ENCODE results near the gene DCST1.

GRCh38 chr1:155092131-155092530 is 58.5 kb downstream of the DCST1 start:
- TF ChIP-seq CTCF (conservative IDR thresholded peaks at IDR 0.05; ENCODE audit: low read depth, low read length) = no peak
- TF ChIP-seq EZH2phosphoT487 (IDR thresholded peaks at IDR 0.05; ENCODE audit: borderline replicate concordance, low read length) = no peak
